ENCODE data around the gene RNGTT.

Gene RNGTT

GRCh38 chr6:88567696-88568095 lies 395.7 kb downstream of the RNGTT start:
- in situ Hi-C loops (cut with MboI; ENCODE audit: low sequenced_read_pairs): no loop called here

DNA sequence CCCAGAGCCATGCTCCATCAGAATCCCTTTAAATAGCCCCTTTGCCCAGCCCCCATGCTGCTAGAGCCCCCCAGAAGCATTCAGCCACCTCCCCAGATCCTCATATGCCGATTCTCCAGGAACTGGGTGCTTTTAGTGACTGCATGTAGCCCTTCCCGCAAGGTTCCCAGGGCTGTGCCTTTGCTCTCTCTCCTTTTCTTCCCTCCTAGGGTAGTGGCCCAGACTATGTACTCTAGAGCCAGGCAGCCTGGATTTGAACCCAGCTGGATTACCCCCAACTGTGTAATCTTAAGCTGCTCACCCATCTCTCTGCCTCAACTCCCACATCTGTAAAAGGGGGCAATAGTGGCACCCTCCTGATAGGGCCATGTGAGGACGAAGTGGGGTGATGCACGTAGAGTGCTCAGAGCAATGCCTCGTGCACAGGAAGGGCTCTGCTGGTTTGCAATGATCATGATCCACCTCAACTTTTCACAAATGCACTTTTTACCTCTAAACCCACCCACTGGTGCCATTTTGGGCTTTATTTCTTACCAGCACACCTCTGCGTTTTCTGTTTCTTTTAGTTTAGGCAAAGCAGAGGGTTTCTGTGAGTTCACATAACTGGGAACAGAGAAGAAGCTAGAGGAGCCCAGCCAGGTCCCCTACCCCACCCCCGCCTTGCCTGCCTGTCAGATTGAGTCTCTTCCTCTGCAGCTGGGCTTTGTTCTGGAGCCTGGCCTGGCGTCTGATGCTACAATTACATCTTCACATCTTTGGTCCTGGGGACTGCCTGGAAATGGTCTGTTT lies 396.5 kb downstream of the RNGTT start:
- in situ Hi-C loops (cut with MboI; ENCODE audit: low sequenced_read_pairs): no loop called here

GRCh38 chr6:88565836-88566235 lies 397.6 kb downstream of the RNGTT start:
- in situ Hi-C loops (cut with MboI; ENCODE audit: low sequenced_read_pairs): no loop called here

DNA sequence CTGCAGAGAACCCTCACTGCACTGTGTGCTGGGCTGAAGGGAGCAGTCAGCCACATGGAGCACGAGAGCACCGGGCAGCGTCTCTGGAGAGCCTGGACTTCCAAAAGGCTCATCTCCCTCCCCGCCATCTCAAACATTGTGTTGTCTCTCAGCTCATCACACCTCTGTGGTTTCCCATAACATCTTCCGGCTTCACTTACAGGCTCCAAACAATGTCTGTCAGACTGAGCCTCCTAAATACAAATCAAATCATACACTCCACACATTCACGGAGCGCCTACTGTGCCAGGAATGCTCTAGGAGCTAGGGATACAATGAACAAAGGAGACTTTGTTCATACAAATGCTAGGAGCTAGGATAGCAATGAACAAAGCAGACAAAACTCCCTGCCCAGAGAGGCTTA lies 398.0 kb downstream of the RNGTT start:
- in situ Hi-C loops (cut with MboI; ENCODE audit: low sequenced_read_pairs): no loop called here

GRCh38 chr6:88563277-88563625 lies 400.2 kb downstream of the RNGTT start:
- in situ Hi-C loops (cut with MboI; ENCODE audit: low sequenced_read_pairs): no loop called here

DNA sequence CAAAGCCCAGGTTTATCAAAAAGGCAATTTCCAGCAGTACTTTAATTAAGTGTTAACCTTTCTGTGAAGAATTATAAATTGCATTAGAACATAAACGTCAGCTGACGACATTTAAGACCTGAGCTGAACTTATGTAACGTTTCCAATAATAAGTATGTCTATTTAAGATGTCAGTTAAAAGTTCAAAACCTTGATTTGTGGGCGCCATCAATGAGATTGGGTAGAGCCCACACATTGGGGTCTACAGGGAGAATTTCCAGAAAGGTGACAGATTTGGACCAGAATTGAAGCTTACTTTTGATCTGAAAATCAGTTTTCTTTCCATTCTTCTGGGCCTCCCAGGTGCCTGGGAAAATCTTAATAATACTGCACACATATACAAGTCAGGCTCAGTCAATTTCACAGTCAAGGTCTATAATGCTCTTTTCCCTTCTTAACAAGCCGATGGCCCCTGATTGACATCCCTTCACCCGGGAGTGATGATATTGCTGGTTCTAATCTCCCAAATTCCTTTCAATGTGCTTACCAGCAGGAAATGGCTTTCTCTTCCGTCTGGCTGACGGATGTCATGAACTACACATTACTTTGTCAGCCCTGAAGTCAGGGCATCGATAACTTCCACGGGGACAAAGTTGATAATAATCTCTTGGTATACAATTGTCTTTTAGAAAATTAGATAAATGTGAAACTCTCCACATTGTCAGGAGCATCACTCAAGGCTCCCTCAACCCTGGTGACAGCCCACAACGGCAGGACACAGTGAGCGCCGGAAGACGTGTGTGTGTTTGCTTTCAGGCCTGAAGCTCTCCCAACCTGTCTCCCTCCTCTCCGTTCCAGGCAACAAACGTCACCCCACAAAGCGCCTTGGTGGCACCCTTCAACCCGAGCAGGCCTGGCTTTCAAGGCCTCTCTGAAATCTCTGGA lies 400.8 kb downstream of the RNGTT start:
- in situ Hi-C loops (cut with MboI; ENCODE audit: low sequenced_read_pairs): no loop called here

DNA sequence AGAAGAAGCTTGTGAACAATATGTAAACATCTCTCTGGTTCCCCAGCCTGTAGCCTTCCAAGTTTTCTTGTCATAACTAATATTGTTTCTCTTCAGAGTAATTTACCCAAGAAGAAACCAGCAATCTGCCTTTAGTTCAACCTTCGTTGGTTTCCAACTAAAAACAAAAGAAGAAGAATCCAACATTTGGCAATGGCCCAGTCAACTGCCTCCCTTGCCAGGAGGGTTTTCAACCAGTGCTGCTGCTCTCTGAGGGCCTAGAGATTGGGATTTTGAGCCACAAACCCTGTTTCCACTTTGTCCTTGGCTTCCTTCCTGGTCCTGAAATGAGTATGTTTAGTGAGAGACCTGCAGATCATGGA lies 401.5 kb downstream of the RNGTT start:
- in situ Hi-C loops (cut with MboI; ENCODE audit: low sequenced_read_pairs): no loop called here

- in situ Hi-C loops (cut with MboI; ENCODE audit: low sequenced_read_pairs): no loop called here
Measured at GRCh38 chr6:88561034-88561953, 402.1 kb downstream of the RNGTT start.

Data from HL-60/S4 treated with phorbol 12-myristate 13-acetate at 8.2 ng/mL for 4 days and 3 days (cell line).